ENCODE data around the gene PMEPA1. TPM values are rescaled to one million over a fixed set of nuclear protein-coding genes. Genes with fewer than 3 reads are reported as not detected.

PMEPA1 gene
- total RNA-seq, 6 donors from 2014 or later = 2.1 to 60.9 (median 17.6) TPM

DNA sequence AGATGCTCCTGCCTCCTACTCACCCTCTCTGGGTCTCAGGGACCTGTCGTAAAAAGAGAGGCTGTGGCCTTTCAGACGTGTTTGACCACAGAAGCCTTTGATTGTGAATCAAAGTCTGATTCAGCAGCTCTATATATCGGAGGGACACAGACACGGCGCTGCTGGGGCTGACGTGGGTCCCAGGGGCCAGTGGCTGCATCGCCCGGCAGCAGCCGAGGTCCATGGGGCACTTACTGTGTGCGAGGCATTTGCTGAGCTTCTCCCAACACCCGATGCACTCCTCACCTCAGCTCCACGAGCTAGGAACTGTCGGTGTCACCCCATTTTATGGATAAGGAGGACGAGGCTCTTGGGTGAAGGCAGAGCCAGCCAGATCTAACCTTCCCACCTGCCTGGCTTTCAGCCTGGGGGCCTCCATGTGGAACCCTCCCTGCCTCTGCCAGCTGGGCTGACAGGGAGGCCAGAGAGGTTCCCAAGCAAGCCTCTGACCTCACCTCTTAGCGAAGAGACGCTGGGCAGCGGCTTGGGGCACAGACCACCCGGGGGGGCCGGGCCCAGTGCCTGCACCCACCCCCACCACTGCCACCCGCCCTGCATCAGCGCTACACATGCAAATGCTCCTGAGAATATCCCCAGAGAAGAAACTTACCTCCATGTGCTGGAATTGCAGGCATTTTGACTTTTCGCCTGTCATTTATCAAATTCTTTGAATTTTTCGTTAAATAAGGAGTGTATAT, 19.9 kb downstream of the PMEPA1 start:
- Histone ChIP-seq H3K4me3 (no peak overlapping the region), H3K4me1 (peaks cover 6 to 51% (median 26%) of the 10 kb centered on the region in 4 donors), H3K36me3 (no peaks in the 10 kb centered on the region), H3K27ac (no peak overlapping the region), H3K27me3 (no peaks in the 10 kb centered on the region), H3K9me3 (no peaks in the 10 kb centered on the region)
- DNase-seq = peak in 1 of 2 donors; percentile 57
- 92 to 96% methylated on average over 4 to 23 of the region's 23 CpGs for WGBS, 2 donors
- no peak for TF ChIP-seq POLR2AphosphoS5 (IDR thresholded peaks at IDR 0.05)
- ATAC-seq (ENCODE audit: low FRiP score in 2 of 2) = no peak

GRCh38 chr20:57688864-57689263, 21.0 kb downstream of the PMEPA1 start:
- 68 to 88% methylated on average over 16 of the region's 16 CpGs for WGBS, 2 donors
- no peaks in the 10 kb centered on the region for H3K27me3 ChIP-seq
- TF ChIP-seq POLR2A (IDR thresholded peaks at IDR 0.05) (no peak), CTCF (IDR thresholded peaks at IDR 0.05) (no peak), EP300 (IDR thresholded peaks at IDR 0.05) (no peak), POLR2AphosphoS5 (IDR thresholded peaks at IDR 0.05) (no peak)
- no peaks in the 10 kb centered on the region for H3K36me3 ChIP-seq
- H3K4me3 ChIP-seq = no peak overlapping the region
- ATAC-seq (ENCODE audit: low FRiP score in 2 of 2) = peak in 1 of 2 donors; percentile 38
- peak in 1 of 2 donors; percentile 58 for DNase-seq
- H3K27ac ChIP-seq = no peak overlapping the region
- H3K4me1 ChIP-seq = peaks cover 6 to 42% (median 24%) of the 10 kb centered on the region in 4 donors
- no peaks in the 10 kb centered on the region for H3K9me3 ChIP-seq

GRCh38 chr20:57688295-57688694, 21.5 kb downstream of the PMEPA1 start:
- H3K36me3 ChIP-seq = no peaks in the 10 kb centered on the region
- H3K27me3 ChIP-seq = no peaks in the 10 kb centered on the region

DNA sequence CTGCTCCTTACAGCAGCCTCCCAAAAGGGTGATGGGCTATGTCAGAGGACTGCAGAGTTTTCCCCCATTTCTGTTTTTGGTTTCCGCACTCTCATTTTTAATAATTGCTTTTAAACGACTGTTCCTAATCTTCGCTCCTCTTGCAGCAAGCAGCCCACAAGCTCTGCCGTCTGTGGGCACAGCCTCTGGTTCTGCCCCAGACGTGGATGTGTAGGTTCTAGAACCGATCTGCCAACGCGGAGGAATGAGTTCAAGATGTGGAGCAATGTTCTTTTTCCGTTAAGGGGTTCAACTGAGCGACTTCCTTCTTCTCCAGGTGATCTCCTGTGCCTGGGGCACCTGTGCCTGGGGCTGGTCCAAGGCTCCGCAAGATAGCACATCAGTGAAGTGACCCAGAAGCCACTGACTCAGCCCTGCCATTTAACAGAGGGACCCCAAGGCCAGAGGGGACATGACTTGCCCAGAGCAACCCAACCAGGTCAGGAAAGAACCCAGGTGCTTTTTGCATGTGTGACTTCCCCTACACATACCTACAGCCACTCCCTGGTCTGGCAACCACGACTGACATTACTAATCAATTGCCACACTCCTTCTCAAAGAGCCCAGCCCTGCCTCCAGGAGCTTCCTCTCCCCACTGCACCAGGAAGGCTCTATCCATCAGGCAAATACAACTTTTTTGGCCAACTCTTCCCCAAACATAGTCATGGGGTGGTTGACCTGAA, 22.7 kb downstream of the PMEPA1 start:
- H3K36me3 ChIP-seq = no peaks in the 10 kb centered on the region
- DNase-seq = no peak
- H3K27me3 ChIP-seq = no peaks in the 10 kb centered on the region
- H3K27ac ChIP-seq = no peak overlapping the region
- H3K4me1 ChIP-seq = peaks cover 6 to 27% (median 11%) of the 10 kb centered on the region in 4 donors
- H3K4me3 ChIP-seq = no peak overlapping the region
- WGBS, 2 donors = 88 to 90% methylated on average over 12 of the region's 12 CpGs
- no peaks in the 10 kb centered on the region for H3K9me3 ChIP-seq
- peak in 1 of 2 donors; percentile 5 for ATAC-seq (ENCODE audit: low FRiP score in 2 of 2)
- TF ChIP-seq CTCF (IDR thresholded peaks at IDR 0.05) (no peak), EP300 (IDR thresholded peaks at IDR 0.05) (no peak), POLR2AphosphoS5 (IDR thresholded peaks at IDR 0.05) (no peak), POLR2A (IDR thresholded peaks at IDR 0.05) (no peak)

More at GRCh38 chr20:57688295-57688694, 21.5 kb downstream of the PMEPA1 start:
- 81 to 91% methylated on average over 5 of the region's 5 CpGs for WGBS, 2 donors
- peaks cover 6 to 36% (median 19%) of the 10 kb centered on the region in 4 donors for H3K4me1 ChIP-seq
- ATAC-seq (ENCODE audit: low FRiP score in 2 of 2) (no peak), DNase-seq (no peak)
- no peak overlapping the region for H3K4me3 ChIP-seq
- no peak overlapping the region for H3K27ac ChIP-seq
- TF ChIP-seq POLR2AphosphoS5 (IDR thresholded peaks at IDR 0.05) (no peak), CTCF (IDR thresholded peaks at IDR 0.05) (no peak), POLR2A (IDR thresholded peaks at IDR 0.05) (no peak), EP300 (IDR thresholded peaks at IDR 0.05) (no peak)
- H3K9me3 ChIP-seq = no peaks in the 10 kb centered on the region

DNA sequence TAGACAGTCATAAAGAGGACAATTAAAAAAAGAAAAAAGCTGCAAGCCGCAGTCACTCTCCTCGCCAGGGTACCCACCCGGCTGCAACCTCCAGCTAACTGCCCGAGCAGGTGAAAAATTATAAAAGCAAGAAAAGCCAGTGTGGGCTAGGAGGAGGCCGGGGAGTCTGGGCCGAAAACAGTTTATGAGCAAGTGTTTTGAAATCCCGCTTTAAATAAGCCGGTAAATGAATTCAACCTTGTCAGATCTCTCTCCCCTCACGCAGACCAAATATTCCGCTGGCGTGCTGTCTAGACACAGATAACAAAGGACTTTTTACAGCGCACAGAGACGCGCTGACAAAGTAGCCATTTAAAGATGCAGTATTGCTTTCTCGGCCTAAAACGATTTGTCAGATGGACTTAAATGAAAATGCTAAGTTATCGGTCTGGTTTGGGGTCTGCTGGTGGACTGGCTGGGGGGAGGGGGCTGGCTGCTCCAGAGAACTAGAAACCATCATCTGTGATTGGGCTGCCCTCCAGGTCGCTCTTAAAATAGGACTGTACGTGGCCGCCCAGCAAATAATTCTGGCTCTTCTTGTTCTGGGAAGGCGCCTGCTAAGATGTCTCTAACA, 24.6 kb downstream of the PMEPA1 start:
- no peaks in the 10 kb centered on the region for H3K36me3 ChIP-seq
- no peak for DNase-seq
- TF ChIP-seq POLR2A (IDR thresholded peaks at IDR 0.05) (no peak), POLR2AphosphoS5 (IDR thresholded peaks at IDR 0.05) (no peak), EP300 (IDR thresholded peaks at IDR 0.05) (no peak), CTCF (IDR thresholded peaks at IDR 0.05) (no peak)
- no peak overlapping the region for H3K4me3 ChIP-seq
- 83 to 90% methylated on average over 21 of the region's 21 CpGs for WGBS, 2 donors
- no peaks in the 10 kb centered on the region for H3K27me3 ChIP-seq
- ATAC-seq (ENCODE audit: low FRiP score in 2 of 2) = no peak
- no peaks in the 10 kb centered on the region for H3K9me3 ChIP-seq
- H3K4me1 ChIP-seq = peaks cover 6 to 25% (median 9%) of the 10 kb centered on the region in 4 donors
- H3K27ac ChIP-seq = no peak overlapping the region
